WTC11 (cell line): ENCODE data around the gene ZNF628. TPM values are rescaled to one million over a fixed set of nuclear protein-coding genes. Genes with fewer than 3 reads are reported as not detected.

Experiments
- ATF1 ChIP-seq: sonication (generic); formaldehyde crosslinking; IDR thresholded peaks from 2 replicates; pipeline ENCODE4 v1.8.1; 2023; ENCODE audit warnings: mild to moderate bottlenecking, moderate library complexity, missing genetic modification reagents
- CBFB ChIP-seq: sonication (generic); formaldehyde crosslinking; IDR thresholded peaks from 2 replicates; pipeline ENCODE4 v1.8.1; 2022; ENCODE audit warnings: mild to moderate bottlenecking, low read depth, missing genetic modification reagents
- CREB1 ChIP-seq: sonication (generic); formaldehyde crosslinking; IDR thresholded peaks from 2 replicates; pipeline ENCODE4 v1.8.0; 2023; ENCODE audit warnings: mild to moderate bottlenecking, missing genetic modification reagents
- CREM ChIP-seq: sonication (generic); formaldehyde crosslinking; IDR thresholded peaks from 2 replicates; pipeline ENCODE4 v1.8.1; 2022; ENCODE audit warnings: mild to moderate bottlenecking, missing genetic modification reagents, moderate library complexity
- FOXK1 ChIP-seq: sonication (generic); formaldehyde crosslinking; IDR thresholded peaks from 2 replicates; pipeline ENCODE4 v1.8.0; 2022; ENCODE audit warnings: mild to moderate bottlenecking, moderate library complexity, missing genetic modification reagents
- GABPB1 ChIP-seq: sonication (generic); formaldehyde crosslinking; IDR thresholded peaks from 2 replicates; pipeline ENCODE4 v1.8.1; 2023; ENCODE audit warnings: mild to moderate bottlenecking, missing genetic modification reagents
- GTF2I ChIP-seq: fragments of 250-450 bp; sonication (Bioruptor Pico); conservative IDR thresholded peaks from 2 replicates; pipeline ENCODE4 v1.4.0; 2021; ENCODE audit warnings: mild to moderate bottlenecking
- IRF2 ChIP-seq: sonication (generic); formaldehyde crosslinking; IDR thresholded peaks from 2 replicates; pipeline ENCODE4 v1.8.0; 2022; ENCODE audit warnings: low read depth, missing genetic modification reagents, borderline replicate concordance
- JUN ChIP-seq: sonication (generic); formaldehyde crosslinking; IDR thresholded peaks from 2 replicates; pipeline ENCODE4 v1.8.0; 2023; ENCODE audit warnings: mild to moderate bottlenecking, missing genetic modification reagents
- KAT7 ChIP-seq: sonication (generic); formaldehyde crosslinking; IDR thresholded peaks from 2 replicates; pipeline ENCODE4 v1.8.1; 2023; ENCODE audit warnings: missing genetic modification reagents, mild to moderate bottlenecking, borderline replicate concordance
- MYBL2 ChIP-seq: sonication (generic); formaldehyde crosslinking; IDR thresholded peaks from 2 replicates; pipeline ENCODE4 v1.8.1; 2023; ENCODE audit warnings: mild to moderate bottlenecking, moderate library complexity, missing genetic modification reagents
- NFATC4 ChIP-seq: fragments of 250-450 bp; sonication (Bioruptor Pico); IDR thresholded peaks from 2 replicates; pipeline ENCODE4 v1.9.0; 2021; ENCODE audit warnings: mild to moderate bottlenecking
- NR1H2 ChIP-seq: sonication (generic); formaldehyde crosslinking; IDR thresholded peaks from 2 replicates; pipeline ENCODE4 v1.9.0; 2021; ENCODE audit warnings: mild to moderate bottlenecking, moderate library complexity, missing genetic modification reagents
- PRRX2 ChIP-seq: fragments of 250-450 bp; sonication (Bioruptor Pico); IDR thresholded peaks from 2 replicates; pipeline ENCODE4 v1.8.0; 2021; ENCODE audit warnings: mild to moderate bottlenecking
- SMAD3 ChIP-seq: sonication (generic); formaldehyde crosslinking; IDR thresholded peaks from 2 replicates; pipeline ENCODE4 v1.8.0; 2022; ENCODE audit warnings: missing genetic modification reagents, mild to moderate bottlenecking, borderline replicate concordance
- SOX15 ChIP-seq: fragments of 250-450 bp; sonication (Bioruptor Pico); IDR thresholded peaks from 2 replicates; pipeline ENCODE4 v1.9.0; 2021; ENCODE audit warnings: mild to moderate bottlenecking
- SP1 ChIP-seq: sonication (generic); formaldehyde crosslinking; conservative IDR thresholded peaks from 2 replicates; pipeline ENCODE4 v1.8.1; 2022; ENCODE audit warnings: missing genetic modification reagents
- TEAD1 ChIP-seq: sonication (generic); formaldehyde crosslinking; IDR thresholded peaks from 2 replicates; pipeline ENCODE4 v1.8.0; 2022; ENCODE audit warnings: mild to moderate bottlenecking, missing genetic modification reagents
- TP53 ChIP-seq: sonication (generic); formaldehyde crosslinking; IDR thresholded peaks from 2 replicates; pipeline ENCODE4 v1.8.1; 2023; ENCODE audit warnings: mild to moderate bottlenecking, missing genetic modification reagents
- ZBTB21 ChIP-seq: sonication (generic); formaldehyde crosslinking; IDR thresholded peaks from 2 replicates; pipeline ENCODE4 v1.8.1; 2023; ENCODE audit warnings: mild to moderate bottlenecking, missing genetic modification reagents, borderline replicate concordance
- ZNF232 ChIP-seq: sonication (generic); formaldehyde crosslinking; IDR thresholded peaks from 2 replicates; pipeline ENCODE4 v1.8.0; 2022; ENCODE audit warnings: mild to moderate bottlenecking, missing genetic modification reagents
- ZNF416 ChIP-seq: fragments of 250-450 bp; sonication (Bioruptor Pico); IDR thresholded peaks from 2 replicates; pipeline ENCODE4 v1.9.0; 2021; ENCODE audit warnings: mild to moderate bottlenecking, inconsistent platforms
- total RNA-seq: library from RNA; stranded (reverse); gene quantifications from 3 replicates; pipeline ENCODE4 v1.2.3, GENCODE V29; 2021
- TF ChIP-seq, protein P1 (sequence below): fragments of 250-450 bp; sonication (Bioruptor Pico); IDR thresholded peaks from 2 replicates; pipeline ENCODE4 v1.8.0; 2021; ENCODE audit warnings: mild to moderate bottlenecking
- TF ChIP-seq, protein P2 (sequence below): sonication (generic); formaldehyde crosslinking; IDR thresholded peaks from 2 replicates; pipeline ENCODE4 v1.8.0; 2023; ENCODE audit warnings: missing genetic modification reagents
- TF ChIP-seq, protein P3 (sequence below): sonication (generic); formaldehyde crosslinking; IDR thresholded peaks from 2 replicates; pipeline ENCODE4 v1.8.1; 2023; ENCODE audit warnings: mild to moderate bottlenecking, moderate library complexity, missing genetic modification reagents
- TF ChIP-seq, protein P4 (sequence below): sonication (generic); formaldehyde crosslinking; IDR thresholded peaks from 2 replicates; pipeline ENCODE4 v1.8.0; 2022; ENCODE audit warnings: missing genetic modification reagents
- TF ChIP-seq, protein P5 (sequence below): sonication (generic); formaldehyde crosslinking; IDR thresholded peaks from 2 replicates; pipeline ENCODE4 v1.8.0; 2022; ENCODE audit warnings: mild to moderate bottlenecking, missing genetic modification reagents
- TF ChIP-seq, protein P6 (sequence below): sonication (generic); formaldehyde crosslinking; IDR thresholded peaks from 2 replicates; pipeline ENCODE4 v1.8.0; 2022; ENCODE audit warnings: mild to moderate bottlenecking, missing genetic modification reagents

ZNF628 gene
- total RNA-seq, 1 experiment from 2014 or later = 23.6 TPM

DNA sequence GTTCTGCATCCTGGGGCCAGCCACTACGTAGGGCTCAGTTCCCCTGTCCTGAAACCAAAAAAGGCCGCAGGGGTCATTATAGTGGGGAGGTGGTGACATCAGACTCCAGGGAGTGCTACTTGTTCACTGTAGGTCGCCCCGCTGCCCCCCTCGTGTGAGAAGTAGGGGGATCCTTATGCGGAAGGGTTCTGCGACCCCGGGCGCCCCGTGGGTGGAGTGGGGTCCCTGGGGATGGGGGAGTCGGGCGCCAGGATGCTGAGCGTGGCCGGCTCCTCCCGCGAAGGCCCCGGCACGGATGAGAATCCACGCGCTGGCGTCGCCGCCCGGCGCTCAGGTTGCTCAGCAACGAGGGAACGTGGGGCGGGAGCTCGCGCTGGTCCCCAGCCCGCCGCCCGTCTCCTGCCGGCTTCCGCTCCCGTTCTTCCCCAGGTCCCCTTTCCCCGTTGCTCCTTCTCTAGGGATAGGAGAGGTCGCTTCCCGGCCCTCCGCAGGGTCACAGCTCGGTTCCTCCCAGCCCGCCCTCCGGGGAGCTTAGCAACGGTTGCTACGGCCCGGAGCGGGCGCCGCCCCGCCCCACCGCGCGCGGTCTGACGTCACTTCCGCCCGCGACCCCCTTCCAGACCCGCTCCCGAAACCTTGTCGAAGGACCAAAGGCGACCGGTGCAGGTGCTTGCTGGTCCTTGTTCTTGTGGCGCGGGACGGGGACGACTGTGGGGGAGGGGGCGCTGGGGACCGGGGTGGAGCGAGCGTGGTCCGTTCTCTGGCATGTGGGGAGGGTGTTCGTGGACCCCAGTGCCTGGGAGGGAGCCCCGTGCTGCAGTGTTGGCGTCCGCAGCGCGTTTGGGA is 8.4 kb downstream of the ZNF628 start, which contains the start of gene NAT14 (continued):
- 0 out of 2 replicates have a peak, but pooled peaks have one; percentile 74 for TF ChIP-seq PRRX2 (CRISPR knock-in tag)
- TF ChIP-seq FOXK1 (CRISPR knock-in tag) = 0 out of 2 replicates have a peak, but pooled peaks have one; percentile 10
- TF ChIP-seq SMAD3 = no peak
- TF ChIP-seq, protein P1, sequence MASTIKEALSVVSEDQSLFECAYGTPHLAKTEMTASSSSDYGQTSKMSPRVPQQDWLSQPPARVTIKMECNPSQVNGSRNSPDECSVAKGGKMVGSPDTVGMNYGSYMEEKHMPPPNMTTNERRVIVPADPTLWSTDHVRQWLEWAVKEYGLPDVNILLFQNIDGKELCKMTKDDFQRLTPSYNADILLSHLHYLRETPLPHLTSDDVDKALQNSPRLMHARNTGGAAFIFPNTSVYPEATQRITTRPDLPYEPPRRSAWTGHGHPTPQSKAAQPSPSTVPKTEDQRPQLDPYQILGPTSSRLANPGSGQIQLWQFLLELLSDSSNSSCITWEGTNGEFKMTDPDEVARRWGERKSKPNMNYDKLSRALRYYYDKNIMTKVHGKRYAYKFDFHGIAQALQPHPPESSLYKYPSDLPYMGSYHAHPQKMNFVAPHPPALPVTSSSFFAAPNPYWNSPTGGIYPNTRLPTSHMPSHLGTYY = peak; percentile 65; the same call in 1 of the 2 replicates
- TF ChIP-seq TEAD1 (CRISPR knock-in tag) = no peak
- 0 out of 2 replicates have a peak, but pooled peaks have one; percentile 45 for TF ChIP-seq CREB1 (CRISPR knock-in tag)
- peak; percentile 53; the same call in 1 of the 2 replicates for TF ChIP-seq SP1
- no peak for TF ChIP-seq NR1H2 (CRISPR knock-in tag)
- TF ChIP-seq SOX15 = no peak
- TF ChIP-seq GABPB1 (CRISPR knock-in tag) = peak; percentile 76; the same call in 1 of the 2 replicates
- TF ChIP-seq, protein P2, sequence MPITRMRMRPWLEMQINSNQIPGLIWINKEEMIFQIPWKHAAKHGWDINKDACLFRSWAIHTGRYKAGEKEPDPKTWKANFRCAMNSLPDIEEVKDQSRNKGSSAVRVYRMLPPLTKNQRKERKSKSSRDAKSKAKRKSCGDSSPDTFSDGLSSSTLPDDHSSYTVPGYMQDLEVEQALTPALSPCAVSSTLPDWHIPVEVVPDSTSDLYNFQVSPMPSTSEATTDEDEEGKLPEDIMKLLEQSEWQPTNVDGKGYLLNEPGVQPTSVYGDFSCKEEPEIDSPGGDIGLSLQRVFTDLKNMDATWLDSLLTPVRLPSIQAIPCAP = no peak
- TF ChIP-seq, protein P3, sequence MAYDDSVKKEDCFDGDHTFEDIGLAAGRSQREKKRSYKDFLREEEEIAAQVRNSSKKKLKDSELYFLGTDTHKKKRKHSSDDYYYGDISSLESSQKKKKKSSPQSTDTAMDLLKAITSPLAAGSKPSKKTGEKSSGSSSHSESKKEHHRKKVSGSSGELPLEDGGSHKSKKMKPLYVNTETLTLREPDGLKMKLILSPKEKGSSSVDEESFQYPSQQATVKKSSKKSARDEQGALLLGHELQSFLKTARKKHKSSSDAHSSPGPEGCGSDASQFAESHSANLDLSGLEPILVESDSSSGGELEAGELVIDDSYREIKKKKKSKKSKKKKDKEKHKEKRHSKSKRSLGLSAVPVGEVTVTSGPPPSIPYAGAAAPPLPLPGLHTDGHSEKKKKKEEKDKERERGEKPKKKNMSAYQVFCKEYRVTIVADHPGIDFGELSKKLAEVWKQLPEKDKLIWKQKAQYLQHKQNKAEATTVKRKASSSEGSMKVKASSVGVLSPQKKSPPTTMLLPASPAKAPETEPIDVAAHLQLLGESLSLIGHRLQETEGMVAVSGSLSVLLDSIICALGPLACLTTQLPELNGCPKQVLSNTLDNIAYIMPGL (CRISPR knock-in tag) = 0 out of 2 replicates have a peak, but pooled peaks have one; percentile 54
- TF ChIP-seq ZNF232 = no peak
- TF ChIP-seq NFATC4 (CRISPR knock-in tag) = no peak
- no peak for TF ChIP-seq MYBL2
- TF ChIP-seq ATF1 (CRISPR knock-in tag) = no peak
- TF ChIP-seq, protein P4, sequence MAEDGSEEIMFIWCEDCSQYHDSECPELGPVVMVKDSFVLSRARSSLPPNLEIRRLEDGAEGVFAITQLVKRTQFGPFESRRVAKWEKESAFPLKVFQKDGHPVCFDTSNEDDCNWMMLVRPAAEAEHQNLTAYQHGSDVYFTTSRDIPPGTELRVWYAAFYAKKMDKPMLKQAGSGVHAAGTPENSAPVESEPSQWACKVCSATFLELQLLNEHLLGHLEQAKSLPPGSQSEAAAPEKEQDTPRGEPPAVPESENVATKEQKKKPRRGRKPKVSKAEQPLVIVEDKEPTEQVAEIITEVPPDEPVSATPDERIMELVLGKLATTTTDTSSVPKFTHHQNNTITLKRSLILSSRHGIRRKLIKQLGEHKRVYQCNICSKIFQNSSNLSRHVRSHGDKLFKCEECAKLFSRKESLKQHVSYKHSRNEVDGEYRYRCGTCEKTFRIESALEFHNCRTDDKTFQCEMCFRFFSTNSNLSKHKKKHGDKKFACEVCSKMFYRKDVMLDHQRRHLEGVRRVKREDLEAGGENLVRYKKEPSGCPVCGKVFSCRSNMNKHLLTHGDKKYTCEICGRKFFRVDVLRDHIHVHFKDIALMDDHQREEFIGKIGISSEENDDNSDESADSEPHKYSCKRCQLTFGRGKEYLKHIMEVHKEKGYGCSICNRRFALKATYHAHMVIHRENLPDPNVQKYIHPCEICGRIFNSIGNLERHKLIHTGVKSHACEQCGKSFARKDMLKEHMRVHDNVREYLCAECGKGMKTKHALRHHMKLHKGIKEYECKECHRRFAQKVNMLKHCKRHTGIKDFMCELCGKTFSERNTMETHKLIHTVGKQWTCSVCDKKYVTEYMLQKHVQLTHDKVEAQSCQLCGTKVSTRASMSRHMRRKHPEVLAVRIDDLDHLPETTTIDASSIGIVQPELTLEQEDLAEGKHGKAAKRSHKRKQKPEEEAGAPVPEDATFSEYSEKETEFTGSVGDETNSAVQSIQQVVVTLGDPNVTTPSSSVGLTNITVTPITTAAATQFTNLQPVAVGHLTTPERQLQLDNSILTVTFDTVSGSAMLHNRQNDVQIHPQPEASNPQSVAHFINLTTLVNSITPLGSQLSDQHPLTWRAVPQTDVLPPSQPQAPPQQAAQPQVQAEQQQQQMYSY (CRISPR knock-in tag) = no peak
- TF ChIP-seq, protein P5, sequence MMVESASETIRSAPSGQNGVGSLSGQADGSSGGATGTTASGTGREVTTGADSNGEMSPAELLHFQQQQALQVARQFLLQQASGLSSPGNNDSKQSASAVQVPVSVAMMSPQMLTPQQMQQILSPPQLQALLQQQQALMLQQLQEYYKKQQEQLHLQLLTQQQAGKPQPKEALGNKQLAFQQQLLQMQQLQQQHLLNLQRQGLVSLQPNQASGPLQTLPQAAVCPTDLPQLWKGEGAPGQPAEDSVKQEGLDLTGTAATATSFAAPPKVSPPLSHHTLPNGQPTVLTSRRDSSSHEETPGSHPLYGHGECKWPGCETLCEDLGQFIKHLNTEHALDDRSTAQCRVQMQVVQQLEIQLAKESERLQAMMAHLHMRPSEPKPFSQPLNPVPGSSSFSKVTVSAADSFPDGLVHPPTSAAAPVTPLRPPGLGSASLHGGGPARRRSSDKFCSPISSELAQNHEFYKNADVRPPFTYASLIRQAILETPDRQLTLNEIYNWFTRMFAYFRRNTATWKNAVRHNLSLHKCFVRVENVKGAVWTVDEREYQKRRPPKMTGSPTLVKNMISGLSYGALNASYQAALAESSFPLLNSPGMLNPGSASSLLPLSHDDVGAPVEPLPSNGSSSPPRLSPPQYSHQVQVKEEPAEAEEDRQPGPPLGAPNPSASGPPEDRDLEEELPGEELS = 0 out of 2 replicates have a peak, but pooled peaks have one; percentile 42
- no peak for TF ChIP-seq CBFB (CRISPR knock-in tag)
- no peak for TF ChIP-seq TP53 (CRISPR knock-in tag)
- TF ChIP-seq CREM (CRISPR knock-in tag) = peak; percentile 94
- no peak for TF ChIP-seq GTF2I (CRISPR knock-in tag)
- peak; percentile 55; the same call in 1 of the 2 replicates for TF ChIP-seq KAT7 (CRISPR knock-in tag)
- 0 out of 2 replicates have a peak, but pooled peaks have one; percentile 50 for TF ChIP-seq JUN (CRISPR knock-in tag)
- TF ChIP-seq ZBTB21 = no peak
- peak; percentile 73; the same call in 1 of the 2 replicates for TF ChIP-seq ZNF416 (CRISPR knock-in tag)
- no peak for TF ChIP-seq IRF2 (CRISPR knock-in tag)
- TF ChIP-seq, protein P6, sequence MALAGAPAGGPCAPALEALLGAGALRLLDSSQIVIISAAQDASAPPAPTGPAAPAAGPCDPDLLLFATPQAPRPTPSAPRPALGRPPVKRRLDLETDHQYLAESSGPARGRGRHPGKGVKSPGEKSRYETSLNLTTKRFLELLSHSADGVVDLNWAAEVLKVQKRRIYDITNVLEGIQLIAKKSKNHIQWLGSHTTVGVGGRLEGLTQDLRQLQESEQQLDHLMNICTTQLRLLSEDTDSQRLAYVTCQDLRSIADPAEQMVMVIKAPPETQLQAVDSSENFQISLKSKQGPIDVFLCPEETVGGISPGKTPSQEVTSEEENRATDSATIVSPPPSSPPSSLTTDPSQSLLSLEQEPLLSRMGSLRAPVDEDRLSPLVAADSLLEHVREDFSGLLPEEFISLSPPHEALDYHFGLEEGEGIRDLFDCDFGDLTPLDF (CRISPR knock-in tag) = 0 out of 2 replicates have a peak, but pooled peaks have one; percentile 35
